IPS-NIHi7 (cell line): ENCODE measurements around the gene RIMS3.

Experiments used
- DNase-seq: peaks from one replicate; pipeline ENCODE4 v3.0.0; 2012; ENCODE audit warnings: mixed read lengths; ENCODE audit errors: extremely low spot score

The RIMS3 gene

DNA sequence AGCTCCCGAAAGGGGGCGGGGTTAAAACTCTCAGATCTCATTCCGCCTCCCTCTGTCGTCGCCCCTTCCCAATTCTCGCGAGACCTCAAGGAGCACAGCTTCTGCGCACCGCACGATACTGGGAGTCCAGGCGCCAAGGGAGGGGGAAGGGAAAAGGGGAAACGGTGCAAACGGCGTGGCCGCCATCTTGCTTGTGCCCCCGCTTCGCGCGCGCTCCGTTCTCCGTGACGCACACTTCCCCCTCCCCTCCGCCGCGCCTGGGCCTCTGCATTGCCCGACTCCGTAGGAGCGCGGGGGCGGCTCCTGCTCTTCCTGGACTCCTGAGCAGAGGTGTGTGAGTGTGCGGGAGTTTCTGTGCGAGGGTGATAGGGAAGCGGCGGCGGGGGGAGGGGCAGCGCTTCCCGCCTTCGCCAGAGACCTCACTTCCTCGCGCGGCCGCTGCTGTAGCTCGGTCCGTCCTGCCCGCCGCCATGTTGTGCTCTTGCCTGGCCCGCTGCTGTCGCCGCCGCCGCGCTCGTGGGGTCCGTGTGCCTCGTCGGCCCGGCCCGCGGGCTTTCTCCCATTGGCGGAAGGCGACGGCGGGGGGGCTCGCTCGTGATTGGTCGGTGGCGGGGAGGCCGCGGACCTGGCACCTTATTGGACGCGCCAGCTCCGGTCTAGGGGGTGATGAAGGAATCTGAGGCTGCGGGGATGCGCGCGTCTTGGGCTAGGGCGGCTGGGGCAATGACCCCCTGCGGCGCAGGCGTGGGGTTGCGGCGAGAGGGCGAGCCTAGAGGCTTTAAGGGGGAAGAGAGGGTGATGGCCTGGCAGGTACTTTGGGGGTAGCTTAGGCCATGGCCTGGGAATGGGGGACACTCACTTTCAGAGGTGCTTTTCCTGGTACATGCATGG lies 26.3 kb upstream of the RIMS3 start, which contains the start of gene NFYC:
NFYC (plus strand) TSS at position 167 of the 891 bp plus-strand sequence. CDS start 47,140 bp downstream, outside the sequence.
- DNase-seq = peak; percentile 96

DNA sequence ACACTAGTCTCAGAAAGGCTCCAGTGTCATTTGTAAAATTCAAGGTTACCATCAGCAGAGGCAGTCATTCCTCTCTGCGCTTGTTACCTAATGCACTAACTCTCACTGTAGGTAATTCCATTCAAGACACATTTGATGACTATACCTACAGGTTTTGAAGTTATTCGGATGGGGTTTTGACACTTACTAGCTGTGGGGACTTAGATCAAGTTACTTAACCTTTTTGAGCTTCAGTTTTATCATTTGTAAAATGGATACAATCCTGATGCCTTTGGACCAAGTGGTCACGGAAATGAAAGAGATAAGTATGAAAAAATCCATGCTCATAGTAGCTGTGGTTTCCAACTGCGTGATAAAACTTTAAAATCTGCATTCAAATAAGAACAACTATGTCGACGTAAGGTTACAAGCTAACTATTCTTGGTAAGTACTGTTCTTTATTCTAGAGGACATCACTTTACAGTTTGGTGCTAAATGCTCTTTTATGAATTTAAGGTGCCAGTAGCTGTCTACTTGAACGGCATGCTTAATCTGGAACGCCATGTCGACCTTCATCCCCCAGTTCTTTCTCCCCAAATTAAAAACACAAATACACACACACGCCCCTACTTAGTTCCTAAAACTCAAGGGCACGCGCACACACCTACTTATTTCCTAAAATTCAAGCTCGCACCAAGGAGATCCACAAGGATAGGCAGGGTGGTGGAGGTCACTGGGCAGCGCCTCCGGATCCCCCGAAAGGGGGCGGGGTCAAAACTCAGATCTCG lies 25.5 kb upstream of the RIMS3 start:
- no peak for DNase-seq

DNA sequence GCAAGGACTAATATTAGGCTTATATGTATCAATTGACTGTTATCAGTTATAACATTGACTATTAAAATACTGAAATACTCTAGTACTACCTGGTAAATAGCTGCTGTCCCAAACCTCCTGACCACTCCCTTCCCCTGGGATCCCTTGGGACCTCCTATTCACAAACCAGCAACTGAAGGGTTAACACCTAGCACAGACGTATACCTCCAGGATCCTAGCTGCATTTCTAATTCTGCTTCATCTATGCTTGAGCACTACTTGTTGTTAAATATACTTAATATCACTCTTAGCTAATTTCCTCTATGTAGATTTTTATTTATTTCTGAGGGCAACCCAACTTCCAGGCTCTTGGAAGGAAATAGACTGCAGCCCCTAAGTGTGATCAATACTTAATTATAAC lies 24.3 kb upstream of the RIMS3 start:
- no peak for DNase-seq

DNA sequence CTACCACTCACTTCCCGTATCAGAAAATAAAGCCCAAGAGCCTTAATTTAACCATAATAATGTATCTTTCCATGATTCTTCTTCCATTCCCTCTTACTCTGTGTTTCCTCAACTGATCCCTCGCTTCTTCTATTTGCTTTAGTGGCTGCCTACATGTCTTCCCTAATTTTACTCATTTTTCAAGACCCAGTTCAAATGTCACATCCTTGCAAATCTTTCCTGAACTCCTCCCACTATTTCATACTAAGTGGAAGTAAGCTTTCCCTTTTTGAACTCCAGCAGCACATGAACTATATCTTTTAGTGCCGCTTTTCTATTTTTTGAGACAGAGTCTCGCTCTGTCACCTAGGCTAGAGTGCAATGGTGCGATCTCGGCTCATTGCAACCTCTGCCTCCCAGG lies 22.2 kb upstream of the RIMS3 start:
- DNase-seq = no peak

DNA sequence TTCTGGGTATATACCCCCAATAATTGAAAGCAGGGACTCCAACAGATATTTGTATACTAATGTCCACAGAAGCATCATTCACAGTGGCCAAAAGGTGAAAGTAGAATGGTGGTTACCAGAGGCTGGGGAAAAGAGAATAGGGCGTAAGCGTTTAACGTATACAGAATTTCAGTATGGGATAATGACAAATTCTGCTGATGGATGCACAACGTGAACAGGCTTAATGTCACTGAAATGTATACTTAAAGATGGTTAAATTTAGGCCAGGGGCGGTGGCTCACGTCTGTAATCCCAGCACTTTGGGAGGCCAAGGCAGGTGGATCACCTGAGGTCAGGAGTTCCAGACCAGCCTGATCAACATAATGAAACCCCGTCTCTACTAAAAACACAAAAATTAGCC lies 21.6 kb upstream of the RIMS3 start:
- no peak for DNase-seq

DNA sequence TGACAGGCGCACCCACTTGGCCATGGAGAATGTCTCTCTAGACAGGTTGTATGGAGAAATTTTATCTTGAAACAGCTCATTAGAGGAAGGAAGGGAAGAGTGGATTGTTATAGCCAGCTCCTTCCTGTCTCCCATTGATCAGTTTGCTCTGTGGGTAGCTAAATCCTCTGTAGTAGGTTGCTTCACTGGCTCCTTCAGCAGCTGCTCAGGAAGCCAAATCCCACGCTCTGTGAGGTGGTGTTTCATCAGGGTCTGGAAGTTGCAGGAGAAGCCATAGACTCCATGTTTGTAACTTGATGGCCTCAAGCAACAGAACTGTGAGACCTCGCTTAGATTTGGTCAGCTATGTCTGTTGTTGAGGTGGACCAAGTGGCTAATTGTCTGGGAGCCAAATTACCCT lies 19.2 kb upstream of the RIMS3 start:
- DNase-seq = no peak

DNA sequence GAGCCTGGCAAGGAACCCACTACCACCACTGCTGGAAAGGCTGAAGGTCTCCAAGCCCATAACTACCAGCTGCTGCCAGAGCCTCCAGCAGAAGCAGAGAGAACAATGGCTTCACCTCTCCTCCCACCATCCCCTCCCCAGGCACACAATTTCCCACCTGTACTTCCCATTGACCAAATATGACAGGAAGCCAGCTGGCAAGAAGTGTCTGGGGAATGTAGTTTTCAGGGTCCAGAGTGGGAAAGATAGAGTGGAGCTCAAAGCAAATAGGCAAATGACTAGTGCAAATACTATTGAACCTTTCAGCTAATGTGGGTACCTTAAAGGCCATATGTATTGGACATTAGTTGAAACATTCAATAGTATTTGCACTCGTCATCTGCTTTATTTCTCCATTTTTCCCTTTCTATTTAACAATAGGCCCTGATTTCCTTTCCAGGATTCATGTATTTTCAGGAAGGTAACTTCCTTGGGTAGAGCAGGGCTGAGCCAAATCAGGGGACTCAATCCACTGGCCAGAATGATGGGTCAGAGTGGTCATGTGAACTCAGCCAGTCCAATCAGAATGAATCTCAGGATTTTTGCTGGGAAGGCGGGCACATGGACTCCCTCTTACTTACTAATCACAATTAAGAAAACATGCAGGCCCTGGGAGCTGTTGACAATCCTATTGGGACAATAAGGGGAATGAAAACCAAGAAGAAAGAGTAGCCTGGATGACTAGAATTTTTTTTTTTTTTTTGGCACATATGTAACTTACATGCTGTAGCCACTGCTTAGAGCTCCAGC lies 13.9 kb upstream of the RIMS3 start:
- no peak for DNase-seq

DNA sequence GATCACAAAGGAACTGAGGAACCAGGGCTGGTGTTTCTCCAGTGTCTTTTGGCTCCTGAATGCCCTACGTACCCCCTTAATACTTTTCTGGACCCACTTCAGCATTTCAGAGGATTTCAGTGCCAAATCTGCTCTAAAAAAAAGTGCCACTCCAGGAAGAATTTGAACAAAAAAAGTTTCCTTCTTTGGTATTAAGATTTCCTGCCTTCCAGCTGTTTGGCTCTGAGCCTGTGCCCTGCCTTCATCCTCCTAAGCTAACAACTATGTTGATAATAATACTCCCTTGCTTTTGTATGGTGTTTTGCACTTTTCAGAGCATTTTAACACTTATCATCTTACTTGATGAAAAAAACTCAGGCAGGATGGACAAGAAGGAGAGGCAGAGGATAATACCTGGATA lies 11.0 kb upstream of the RIMS3 start:
- DNase-seq = no peak

DNA sequence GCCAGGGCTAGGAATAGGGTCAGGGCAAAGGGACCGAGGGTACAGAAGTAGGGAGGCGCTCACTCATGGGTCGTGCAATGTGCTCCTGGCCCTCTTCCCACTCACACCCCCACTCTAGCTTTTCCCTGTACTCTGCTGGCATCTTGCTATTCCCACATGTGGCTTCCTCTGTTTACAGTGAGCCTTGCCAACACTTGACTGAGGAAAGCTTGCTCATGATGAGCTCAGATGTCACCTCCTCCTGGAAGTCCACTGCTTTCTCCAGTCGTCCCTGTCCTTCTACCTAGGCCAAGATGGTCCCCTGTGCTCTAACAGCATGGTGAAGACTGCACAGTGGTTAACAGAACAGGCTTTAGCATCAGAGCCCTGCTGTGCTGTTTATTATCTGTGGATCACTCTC lies 8.0 kb upstream of the RIMS3 start:
- no peak for DNase-seq

DNA sequence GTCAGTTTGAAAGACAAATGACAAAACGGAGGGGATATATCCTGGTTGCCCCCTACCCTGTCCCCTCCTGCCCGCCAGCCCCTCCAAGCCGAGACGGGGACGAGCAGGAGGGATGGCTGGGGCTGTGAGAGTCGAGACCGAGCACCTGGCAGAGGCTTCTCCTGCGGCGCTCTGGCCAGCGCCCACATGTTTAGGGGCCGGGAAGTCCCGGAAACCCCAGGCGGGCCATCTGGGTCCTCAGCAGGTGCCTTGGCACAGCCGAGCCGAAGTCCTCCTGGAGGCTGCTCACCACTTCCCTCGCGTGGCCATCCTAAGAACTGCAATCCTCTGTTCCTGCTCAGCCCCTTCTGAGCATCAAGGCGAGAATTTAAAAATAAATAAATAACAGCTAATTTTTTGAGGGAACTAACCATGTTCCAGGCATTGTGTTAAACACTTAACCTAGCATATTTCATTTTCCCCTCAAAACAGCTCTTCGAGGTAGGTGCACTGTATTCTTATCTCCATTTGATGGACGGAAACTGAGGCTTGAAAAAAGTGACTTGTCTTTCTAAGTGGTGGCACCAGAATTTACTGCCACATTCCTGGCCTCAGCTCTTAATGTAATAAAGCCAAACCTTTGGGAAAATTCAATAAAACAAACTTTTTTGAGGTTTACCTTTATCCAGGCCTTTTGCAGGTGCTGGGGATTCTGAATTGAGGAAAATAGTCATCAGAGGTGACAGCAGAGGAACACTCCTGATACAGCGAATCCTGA lies 3.5 kb upstream of the RIMS3 start:
- DNase-seq = peak; percentile 86

DNA sequence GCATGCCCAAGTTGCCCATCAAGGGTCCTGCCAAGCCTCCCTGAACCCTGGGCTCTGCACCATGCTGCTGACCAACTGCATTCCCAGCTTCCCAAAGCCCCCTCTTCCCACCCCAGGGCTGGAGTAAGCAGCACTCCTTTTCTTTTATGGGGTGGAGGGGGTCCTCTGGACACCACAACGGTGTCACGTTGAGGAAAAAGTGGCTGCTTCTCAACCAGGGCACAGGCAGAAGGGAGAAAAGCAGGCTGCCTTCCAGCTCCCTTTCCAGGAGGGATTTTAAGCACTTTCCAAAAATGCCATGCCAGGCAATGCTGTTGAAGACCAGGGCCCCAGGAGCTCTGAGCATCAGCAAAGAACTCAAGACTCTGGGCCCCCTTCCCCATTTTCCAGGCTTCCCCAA lies 691 bp downstream of the RIMS3 start:
- DNase-seq = no peak

DNA sequence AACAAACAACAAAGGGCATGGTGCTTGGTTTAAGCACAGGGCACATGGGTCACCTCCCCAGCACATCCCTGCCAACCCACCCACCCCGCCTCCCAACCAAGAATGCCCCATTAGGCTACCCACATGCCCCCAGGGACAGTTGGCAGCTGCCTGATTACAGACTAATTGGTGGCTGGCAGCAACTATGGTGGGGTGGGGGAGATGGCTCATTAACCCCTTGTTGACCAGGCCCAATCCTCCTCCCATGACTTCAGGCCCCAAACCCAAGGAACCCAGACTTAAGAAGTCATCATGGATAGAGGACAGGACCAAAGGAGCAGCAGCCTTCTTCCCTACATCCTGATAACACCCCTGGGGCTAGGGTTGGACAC lies 1.3 kb downstream of the RIMS3 start:
- no peak for DNase-seq

DNA sequence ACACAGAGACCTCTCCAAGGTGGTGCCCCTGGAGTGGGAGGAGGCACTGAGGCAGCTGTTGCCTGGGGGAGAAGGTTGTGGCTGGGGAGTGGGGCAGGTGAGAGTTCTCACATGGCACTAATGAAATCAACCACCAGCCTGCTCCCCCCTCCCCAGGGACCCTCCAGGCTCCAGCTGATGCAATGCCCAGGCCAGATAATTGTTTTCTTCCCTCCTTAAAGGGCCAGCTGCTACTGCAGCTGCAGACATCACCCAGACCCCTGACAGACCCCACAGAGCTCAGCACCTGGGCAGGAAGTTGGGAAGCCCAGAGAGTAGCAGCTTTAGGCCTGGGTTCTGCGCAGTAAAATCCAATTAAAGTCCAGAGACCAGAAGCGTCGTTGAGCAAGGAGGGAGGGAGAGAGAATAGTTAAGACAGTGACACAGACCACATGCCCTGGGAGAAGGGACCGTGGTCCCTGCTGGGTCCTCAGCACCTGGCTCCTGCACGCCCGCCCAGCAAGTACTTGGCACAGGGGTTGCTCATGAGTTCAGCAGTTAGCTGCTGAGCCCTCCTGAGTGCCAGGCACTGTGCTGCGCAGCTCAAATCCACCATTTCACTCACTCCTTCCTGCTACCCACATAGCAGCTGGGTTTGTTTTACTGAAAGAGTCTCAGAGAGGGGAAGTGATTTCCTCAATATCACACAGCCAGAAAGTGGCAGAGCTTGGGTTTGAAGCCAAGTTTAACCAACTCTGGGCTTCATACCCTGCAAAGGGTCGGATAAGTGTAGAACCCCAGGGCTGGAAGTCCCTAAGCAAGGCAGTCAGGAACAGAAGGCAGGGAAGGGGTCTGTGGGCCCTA lies 1.9 kb downstream of the RIMS3 start:
- no peak for DNase-seq

DNA sequence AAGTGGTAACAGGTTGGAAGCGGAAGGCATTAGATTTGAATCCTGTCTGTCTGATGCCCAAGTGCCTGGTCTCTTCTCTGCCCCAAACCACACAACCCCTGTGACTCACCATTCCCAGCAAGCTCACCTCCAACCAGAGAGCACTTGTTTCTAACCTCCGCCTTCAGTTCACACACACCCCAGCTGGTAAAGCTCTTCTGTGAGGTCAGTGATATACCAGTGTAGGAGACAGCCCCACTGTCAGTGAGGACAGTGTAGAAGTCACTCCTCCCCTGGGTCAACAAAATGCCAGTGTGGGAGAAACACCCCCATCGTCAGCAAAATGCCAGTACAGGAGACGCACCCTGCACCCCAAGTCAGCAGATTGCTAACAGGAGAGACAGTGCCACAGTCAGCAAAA lies 2.6 kb downstream of the RIMS3 start:
- DNase-seq = no peak

DNA sequence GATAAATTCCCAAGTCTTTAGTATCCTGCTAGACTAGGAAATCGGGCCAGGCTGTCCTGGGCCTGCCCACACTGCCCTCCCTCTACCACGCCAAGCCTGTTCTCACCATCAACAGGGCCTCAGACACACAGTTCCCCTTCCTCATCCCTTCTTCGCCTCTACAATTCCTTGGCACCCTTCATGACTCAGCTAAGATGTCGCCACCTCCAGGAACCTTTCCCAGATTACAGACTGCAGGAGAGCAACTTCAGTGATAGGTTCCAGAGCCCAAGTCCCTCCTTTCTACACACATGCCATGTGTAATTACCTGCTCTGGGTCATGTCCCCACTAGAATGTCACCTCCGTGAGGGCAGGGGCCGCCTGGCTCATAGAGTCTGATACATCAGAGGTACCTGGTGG lies 3.3 kb downstream of the RIMS3 start:
- no peak for DNase-seq

DNA sequence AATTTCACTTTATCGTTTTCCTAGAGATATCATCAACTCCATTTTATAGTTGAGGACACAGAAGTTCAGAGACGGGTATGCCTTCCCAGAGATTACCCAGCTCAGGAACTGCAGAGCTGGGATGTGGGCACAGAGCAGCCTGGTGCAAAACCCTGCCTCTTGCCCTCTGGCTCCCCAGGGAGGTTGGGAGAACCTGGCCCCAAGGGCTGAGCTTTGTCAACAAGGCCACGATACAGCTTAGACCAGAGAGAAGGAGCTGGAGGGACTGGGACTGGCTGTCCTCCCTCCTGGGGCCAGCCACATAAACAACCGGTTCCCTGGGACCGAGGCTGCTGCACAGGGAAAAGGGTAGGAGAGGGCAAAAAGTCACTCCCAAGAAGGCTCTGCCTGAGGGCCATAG lies 3.8 kb downstream of the RIMS3 start:
- DNase-seq = no peak

DNA sequence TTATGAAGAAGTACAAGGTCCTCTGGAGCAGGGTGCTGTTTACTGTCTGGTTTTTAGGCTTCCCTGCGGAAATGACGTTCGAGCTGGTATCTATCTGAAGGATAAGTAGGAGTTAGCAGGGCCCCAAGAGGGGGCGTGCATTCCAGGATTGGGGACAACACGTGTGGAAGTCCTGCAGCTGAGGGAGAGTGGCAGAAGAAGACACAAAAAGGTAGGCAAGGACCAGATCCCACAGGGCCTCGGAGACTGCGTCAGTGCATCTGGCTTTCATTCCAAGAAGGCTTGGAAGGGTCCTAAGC lies 5.9 kb downstream of the RIMS3 start:
- no peak for DNase-seq

DNA sequence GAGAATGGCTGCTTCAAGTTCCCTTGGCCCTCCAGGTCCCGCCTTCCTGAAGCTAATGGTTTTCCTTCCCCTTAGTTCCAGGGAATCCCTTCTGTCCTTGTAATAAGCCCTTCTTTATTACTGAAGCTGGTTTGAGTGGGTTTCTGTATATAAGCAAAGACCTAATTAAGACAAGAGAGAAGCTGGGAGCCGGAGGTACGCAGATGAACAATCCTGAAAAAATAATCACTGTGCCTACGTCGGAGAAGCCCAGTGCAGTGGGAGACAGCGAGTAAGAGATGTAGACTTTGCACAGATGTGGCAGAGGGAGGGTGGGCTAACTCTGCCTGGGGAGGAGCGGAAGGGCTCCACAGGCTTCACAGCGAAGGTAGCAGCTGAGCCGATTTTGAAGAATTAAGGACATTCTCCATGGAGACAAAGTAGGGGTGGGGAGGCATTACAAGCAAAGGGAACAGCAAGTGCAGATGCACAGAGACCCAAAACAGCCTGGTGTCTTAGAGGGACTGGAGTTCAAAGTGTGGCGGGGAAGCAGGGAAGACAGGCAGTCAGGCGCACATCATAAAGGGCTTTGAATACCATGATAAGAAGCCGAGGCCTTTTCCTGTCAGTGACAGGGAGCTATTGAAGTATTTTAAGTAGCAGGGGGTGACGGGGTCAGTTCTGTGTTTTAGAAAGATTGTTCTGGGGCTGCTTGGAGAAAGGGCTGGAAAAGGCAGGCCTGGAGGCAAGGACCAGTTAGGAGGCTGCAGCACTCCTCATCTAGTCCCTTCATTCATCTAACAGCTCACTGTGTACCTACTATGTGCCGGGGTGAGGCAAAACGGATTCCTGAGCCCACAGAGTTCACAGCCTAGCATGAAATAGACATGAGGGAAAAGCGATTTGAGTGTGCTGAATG lies 6.5 kb downstream of the RIMS3 start:
- no peak for DNase-seq

DNA sequence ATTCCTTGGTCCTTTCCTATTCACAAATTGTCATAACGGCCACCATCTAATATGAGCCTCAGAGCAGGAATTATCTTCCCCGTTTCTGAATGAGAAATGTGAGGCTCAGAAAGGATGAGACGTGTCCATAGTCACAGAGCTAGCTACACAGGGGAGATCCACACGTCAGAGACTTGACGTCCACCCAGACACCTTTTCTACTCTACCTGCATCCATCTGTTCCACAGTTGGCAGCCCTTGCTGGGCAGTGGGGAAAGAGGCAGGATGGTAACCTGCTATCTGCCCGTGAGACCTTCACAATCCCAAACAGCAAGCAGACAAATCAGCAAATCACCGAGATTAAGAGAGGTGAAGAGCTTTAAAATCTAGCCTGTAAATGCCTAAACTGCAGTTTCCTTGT lies 8.4 kb downstream of the RIMS3 start:
- no peak for DNase-seq
